Hair follicular keratinocyte (primary cell): Measurements from ENCODE around the gene AEN. TPM values are rescaled to one million over a fixed set of nuclear protein-coding genes. Genes with fewer than 3 reads are reported as not detected.

ENCODE experiments used
- total RNA-seq: library from RNA; depleted of rRNA; stranded (reverse); fragments of >200 nt; gene quantifications from 2 replicates; pipeline ENCODE4 v1.2.3, GENCODE V29; 2015

Gene AEN, protein sequence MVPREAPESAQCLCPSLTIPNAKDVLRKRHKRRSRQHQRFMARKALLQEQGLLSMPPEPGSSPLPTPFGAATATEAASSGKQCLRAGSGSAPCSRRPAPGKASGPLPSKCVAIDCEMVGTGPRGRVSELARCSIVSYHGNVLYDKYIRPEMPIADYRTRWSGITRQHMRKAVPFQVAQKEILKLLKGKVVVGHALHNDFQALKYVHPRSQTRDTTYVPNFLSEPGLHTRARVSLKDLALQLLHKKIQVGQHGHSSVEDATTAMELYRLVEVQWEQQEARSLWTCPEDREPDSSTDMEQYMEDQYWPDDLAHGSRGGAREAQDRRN
- total RNA-seq, result 27.3 and 39.5 TPM in 2 replicates

DNA sequence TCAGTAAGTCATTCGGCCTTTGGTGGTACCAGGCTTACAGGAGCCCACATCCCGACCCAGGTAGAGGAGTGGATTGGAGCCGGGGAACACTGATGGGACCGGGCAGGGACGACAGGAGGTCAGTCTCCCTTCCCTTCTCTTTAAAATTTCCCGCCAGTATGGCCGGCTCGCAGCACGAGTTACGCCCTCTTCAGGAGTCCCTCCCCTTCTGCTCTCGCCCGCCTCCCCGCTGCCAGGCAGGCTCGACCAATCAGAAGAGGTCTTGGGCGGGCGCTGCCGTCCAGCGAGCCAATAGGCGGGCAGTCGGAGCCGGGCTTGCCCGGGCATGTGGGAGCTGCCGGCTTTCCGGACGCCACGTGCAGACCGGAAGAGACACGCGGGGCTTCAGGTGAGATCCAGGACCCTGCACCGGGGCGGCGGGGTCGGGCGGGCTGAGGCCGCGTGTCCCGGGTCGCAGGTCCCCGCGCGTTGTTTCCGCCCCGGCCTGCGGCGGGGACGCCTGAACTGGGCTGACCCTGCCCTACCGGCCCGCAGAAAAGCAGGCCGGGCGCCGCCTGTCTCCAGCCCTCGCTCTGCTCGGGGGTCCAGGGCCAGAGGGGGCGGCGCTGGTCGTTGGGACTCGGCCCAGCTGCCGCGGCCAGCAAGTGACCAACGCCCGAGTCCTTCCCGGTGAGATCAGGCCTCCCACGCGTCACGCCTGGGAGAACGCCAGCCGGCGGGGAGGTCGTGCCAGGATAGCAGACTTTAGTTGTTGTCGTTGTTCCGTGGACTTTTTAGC lies at the start of gene AEN:
Gene AEN (plus strand): TSS at position 346 of the 778 bp plus-strand sequence. CDS start 4,870 bp downstream, outside the sequence.

DNA sequence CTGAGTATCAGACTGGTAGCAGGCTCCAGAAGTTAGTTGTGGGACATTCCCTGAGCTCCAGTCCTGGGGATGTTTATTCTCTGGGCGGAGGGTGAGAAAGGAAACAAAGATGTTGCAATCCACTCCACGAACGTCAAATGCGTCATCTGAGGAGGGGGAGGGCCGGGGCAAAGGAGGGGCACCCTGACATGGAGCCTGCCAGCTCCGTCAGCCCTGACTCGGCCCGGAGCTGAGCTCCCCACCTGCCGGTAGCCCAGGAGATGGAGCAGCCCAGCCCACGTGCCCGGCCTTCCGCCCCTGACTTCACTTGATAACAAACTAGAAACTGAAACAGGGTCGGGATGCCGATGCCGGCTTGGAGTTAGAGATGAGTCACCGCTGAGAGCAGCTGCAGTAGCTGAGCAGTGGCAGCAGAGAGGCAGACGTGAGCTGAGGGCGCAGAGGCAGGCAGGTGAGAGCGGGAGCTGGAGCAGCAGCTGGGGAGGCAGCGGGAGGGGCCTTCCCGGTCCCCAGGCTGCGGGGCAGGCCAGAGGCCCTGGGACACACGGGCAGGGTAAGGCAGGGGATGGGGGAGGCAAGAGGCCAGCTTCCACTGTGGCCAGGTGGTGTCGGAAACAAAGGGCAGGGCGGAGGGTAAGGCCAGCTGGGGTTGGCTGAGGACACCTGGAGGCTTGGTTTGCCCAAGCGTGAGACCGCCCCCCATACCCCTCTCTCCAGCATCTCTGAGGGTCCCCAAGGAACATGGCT lies 17.7 kb downstream of the AEN start, which contains the start of gene ISG20:
Gene ISG20 (plus strand): TSS at position 391 of the 747 bp plus-strand sequence. CDS start 351 bp downstream, at position 742.

Other genes starting within 250 kb of the AEN start
- gene MRPL46, start 154.0 kb upstream of the AEN start, total RNA-seq, result 17.6 and 26.5 TPM in 2 replicates
- gene MRPS11, start 153.6 kb upstream of the AEN start, total RNA-seq, result 38.0 and 44.8 TPM in 2 replicates
- 0.72 and 2.2 TPM in 2 replicates for gene DET1, start 74.7 kb upstream of the AEN start, total RNA-seq
- gene ISG20, start 17.7 kb downstream of the AEN start, total RNA-seq, result 6.3 and 27.8 TPM in 2 replicates
- gene ACAN, start 182.1 kb downstream of the AEN start, total RNA-seq, result not detected in 2 replicates